HG03175 (cell line): Measurements from ENCODE around the gene RRM2.

Source experiments
- ATAC-seq: cut with Tn5 transposase; IDR thresholded peaks from one replicate; pipeline ENCODE4 v1.9.1; 2021; ENCODE audit warnings: mild to moderate bottlenecking, moderate library complexity; ENCODE audit not compliant: unreplicated experiment

Gene RRM2

GRCh38 chr2:10122500-10123280 lies at the start of gene RRM2:
Gene RRM2, plus strand, starts transcription at chr2:10122739. Its CDS starts 60 bp downstream, at chr2:10122799.
- peak; percentile 67 for ATAC-seq

GRCh38 chr2:10073706-10074105 lies 48.8 kb upstream of the RRM2 start:
- no peak for ATAC-seq

GRCh38 chr2:10075101-10075500 lies 47.4 kb upstream of the RRM2 start:
- no peak for ATAC-seq

- no peak for ATAC-seq
Measured at GRCh38 chr2:10075571-10076209, 46.8 kb upstream of the RRM2 start.

- ATAC-seq, result no peak
Measured at GRCh38 chr2:10076511-10076910, 46.0 kb upstream of the RRM2 start.

GRCh38 chr2:10076988-10077527 lies 45.5 kb upstream of the RRM2 start:
- ATAC-seq, result no peak

- no peak for ATAC-seq
Measured at GRCh38 chr2:10078001-10078400, 44.5 kb upstream of the RRM2 start.

GRCh38 chr2:10078704-10079265 lies 43.8 kb upstream of the RRM2 start:
- no peak for ATAC-seq

GRCh38 chr2:10079266-10079869 lies 43.2 kb upstream of the RRM2 start:
- peak; percentile 26 for ATAC-seq

- peak; percentile 32 for ATAC-seq
Measured at GRCh38 chr2:10079870-10080535, 42.5 kb upstream of the RRM2 start, which contains the start of gene CYS1. Gene CYS1, minus strand, starts transcription at chr2:10080411. Its CDS starts 188 bp downstream, at chr2:10080223.

GRCh38 chr2:10080536-10081304 lies 41.8 kb upstream of the RRM2 start:
- peak; percentile 11 for ATAC-seq

GRCh38 chr2:10083046-10083445 lies 39.5 kb upstream of the RRM2 start:
- ATAC-seq, result no peak

GRCh38 chr2:10083692-10084211 lies 38.8 kb upstream of the RRM2 start:
- ATAC-seq, result no peak

- ATAC-seq, result no peak
Measured at GRCh38 chr2:10084223-10084865, 38.2 kb upstream of the RRM2 start.

- no peak for ATAC-seq
Measured at GRCh38 chr2:10085043-10085667, 37.4 kb upstream of the RRM2 start.

- ATAC-seq, result no peak
Measured at GRCh38 chr2:10085668-10086059, 36.9 kb upstream of the RRM2 start.

- ATAC-seq, result no peak
Measured at GRCh38 chr2:10086950-10087349, 35.6 kb upstream of the RRM2 start.

- no peak for ATAC-seq
Measured at GRCh38 chr2:10087360-10087759, 35.2 kb upstream of the RRM2 start.
